K562 treated with DMSO at 1 percent for 48 hours (cell line): ENCODE measurements around the gene RNF34. TPM values are rescaled to one million over a fixed set of nuclear protein-coding genes. Genes with fewer than 3 reads are reported as not detected.

Experiments used
- total RNA-seq: library from RNA; unstranded; fragments of 300-600 nt; gene quantifications from 2 replicates; pipeline ENCODE4 v1.2.3, GENCODE V29; 2022; ENCODE audit warnings: low replicate concordance; ENCODE audit errors: extremely low read depth

RNF34 gene
- not detected in 2 replicates for total RNA-seq

GRCh38 chr12:121399391-121400331 lies at the start of gene RNF34:
Gene RNF34 (plus strand): TSS chr12:121400118. CDS start chr12:121400213, 95 bp downstream.

GRCh38 chr12:121351820-121352681 lies 47.9 kb upstream of the RNF34 start, which contains the start of gene ANAPC5:
Gene ANAPC5 (minus strand): TSS chr12:121352411. CDS start chr12:121352340, 71 bp downstream.

Other genes with a start within 250 kb of the RNF34 start
- not detected in 2 replicates for gene P2RX4, start 190.0 kb upstream of the RNF34 start, total RNA-seq
- not detected in 2 replicates for gene CAMKK2, start 103.4 kb upstream of the RNF34 start, total RNA-seq
- 311 TPM in 1 of 2 replicates, not detected in the other for gene ANAPC5, start 47.7 kb upstream of the RNF34 start, total RNA-seq
- not detected in 2 replicates for gene KDM2B, start 180.9 kb downstream of the RNF34 start, total RNA-seq
- gene ORAI1, start 226.4 kb downstream of the RNF34 start, total RNA-seq, result not detected in 2 replicates